ENCODE results near the gene SNRPF.

- no peak for TF ChIP-seq JUN (IDR thresholded peaks at IDR 0.05)
- TF ChIP-seq MYC (IDR thresholded peaks at IDR 0.05; ENCODE audit: borderline replicate concordance, low read length) = no peak
- no peak for TF ChIP-seq POLR2A (IDR thresholded peaks at IDR 0.05; ENCODE audit: low read length)
Measured at GRCh38 chr12:95848575-95849388, 10.0 kb upstream of the SNRPF start.

Data from A549 (cell line).